ENCODE results near the gene NOTCH2.
"Not testable (repeated sequence)": the region's sequence is repeated elsewhere in the genome, so short reads cannot be mapped to it uniquely, and the experiment has no call there.

NOTCH2 gene

DNA sequence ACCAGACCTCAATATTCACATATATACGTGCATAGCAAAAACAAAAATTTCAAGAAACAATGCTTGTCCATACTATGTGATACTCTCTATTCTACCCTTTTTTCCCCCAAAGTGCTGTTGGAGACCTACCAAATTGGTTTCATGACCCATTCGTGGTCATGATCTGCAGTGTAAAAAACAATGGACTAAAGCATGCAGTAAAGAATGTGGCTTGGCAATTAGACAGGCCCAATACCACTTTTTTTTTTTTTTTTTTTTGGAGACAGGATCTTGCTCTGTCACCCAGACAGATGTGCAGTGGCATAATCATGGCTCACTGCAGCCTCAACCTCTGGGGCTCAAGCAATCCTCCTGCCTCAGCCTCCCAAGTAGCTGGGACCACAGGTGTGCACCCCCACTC, 21.3 kb downstream of the NOTCH2 start:
- not testable (repeated sequence) for DNase-seq

DNA sequence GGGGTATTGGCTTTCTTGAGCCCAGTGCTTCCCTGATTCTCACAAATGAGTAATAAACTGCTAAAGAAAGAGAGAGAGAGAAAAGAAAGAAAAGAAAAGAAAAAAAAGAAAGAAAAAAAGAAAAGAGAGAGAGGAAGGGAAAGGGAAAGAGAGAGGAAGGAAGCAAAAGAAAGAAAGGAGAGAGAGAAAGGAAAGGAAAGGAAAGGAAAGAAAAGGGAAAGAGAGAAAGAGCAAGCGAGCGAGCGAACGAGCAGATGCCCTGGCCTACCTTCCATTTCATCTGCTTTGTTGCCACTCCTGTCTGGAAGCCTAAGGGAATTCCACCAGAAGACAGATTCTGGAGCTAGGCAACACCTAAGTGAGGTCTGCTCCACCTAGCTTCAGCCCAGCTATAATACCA, 27.7 kb downstream of the NOTCH2 start:
- not testable (repeated sequence) for DNase-seq

DNA sequence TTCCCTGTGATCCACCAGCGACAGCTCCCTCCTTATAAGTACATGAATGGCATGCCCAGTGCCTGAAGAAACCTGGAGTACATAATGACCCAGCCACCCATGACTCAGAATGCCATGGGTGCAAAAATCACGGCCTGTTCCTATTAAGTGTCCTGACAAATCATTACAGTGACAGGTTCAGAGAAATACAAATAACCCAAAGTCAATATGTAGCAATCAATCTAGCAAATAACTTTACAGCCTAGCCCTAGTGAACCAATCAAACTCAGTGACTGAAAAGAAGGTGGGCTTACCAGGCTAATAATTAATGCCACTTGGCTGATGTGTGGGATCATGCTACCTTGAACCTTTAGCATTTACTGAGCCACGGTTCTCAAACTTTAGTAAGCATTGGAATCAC, 37.2 kb downstream of the NOTCH2 start:
- DNase-seq, result not testable (repeated sequence)

DNA sequence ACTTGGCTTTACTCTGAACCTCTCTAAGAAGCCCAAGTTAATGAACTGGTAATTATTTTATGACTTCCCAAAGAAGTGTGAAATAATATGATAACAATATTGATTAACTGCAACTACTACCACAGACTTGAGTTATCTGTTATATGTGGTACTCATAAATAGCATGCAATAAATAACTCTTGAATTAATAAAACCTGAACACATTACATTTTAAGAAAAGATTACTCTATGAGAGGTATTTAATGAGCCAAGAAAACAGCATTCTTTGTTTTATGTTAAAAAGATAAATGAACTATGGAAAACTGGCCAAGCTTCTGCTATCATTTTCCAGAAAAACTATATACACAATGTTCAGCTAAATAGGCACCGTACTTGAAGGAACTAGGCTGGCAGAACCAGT, 45.7 kb downstream of the NOTCH2 start:
- not testable (repeated sequence) for DNase-seq

DNA sequence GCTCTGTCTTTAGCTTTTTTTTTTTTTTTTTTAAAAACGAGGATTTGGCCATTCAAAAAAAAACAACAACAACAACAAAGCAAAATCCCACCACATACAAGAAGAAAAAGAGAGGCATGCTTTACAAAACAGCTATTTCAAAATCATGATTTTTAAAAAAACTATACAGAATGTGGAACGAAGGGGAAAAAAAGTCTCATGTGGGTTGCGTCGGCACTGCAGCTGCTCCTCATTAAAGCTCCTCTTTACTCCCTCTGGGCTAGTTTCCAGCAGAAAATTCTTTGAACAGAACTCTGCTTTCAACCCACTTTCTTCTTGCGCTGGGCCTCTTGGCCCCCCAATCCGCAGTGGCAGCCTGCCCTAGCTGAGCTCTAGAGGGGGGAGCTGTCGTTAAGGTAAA, 54.5 kb downstream of the NOTCH2 start:
- DNase-seq, result not testable (repeated sequence)

DNA sequence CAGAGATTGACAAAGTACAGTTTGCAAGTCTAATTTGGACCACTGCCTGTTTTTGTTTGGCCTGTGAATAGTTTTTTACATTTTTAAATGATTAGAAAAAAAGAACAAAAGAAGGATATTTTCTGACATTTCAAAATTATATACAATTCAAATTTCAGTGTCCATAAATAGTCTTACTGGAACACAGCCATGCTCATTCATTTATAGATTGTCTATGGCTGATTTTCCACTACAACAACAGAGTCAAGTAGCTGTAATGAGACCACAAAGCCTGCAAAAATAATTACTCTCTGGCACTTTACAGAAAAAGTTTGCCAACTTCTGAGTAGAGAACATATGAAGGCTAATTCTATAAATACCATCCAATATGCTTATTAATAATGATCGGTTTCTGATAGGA, 61.1 kb downstream of the NOTCH2 start:
- not testable (repeated sequence) for DNase-seq

DNA sequence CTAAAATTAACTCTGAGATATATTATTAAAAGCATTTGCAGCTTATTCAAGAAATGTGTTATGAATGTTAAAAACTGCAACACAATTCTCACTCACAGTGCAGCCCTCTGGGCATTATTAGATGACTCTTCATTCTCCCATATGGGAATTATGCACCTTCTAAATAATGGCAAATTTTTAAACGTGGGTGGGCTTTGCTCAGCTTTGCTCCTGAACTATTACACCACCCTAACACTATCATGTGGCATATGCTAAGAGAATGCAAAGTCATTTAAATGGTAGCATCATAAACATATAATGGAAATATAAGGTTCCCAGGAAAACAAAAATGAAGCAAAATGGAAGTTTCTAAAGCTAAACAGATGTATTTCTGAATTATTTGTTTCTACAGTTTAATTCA, 61.6 kb downstream of the NOTCH2 start:
- DNase-seq, result not testable (repeated sequence)

DNA sequence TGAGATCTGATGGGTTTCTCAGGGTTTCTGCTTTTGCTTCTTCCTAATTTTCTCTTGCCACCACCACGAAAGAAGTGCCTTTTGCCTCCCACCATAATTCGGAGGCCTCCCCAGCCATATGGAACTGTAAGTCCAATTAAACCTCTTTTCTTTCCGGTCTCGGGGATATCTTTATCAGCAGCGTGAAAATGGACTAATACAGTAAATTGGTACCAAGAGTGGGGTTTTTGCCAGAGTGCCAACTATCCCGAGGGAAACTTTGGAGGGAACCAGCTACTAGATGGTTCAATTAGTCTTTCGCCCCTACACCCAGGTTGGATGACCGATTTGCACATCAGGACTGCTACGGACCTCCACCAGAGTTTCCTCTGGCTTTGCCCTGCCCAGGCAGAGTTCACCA, 68.4 kb downstream of the NOTCH2 start:
- DNase-seq, result not testable (repeated sequence)

DNA sequence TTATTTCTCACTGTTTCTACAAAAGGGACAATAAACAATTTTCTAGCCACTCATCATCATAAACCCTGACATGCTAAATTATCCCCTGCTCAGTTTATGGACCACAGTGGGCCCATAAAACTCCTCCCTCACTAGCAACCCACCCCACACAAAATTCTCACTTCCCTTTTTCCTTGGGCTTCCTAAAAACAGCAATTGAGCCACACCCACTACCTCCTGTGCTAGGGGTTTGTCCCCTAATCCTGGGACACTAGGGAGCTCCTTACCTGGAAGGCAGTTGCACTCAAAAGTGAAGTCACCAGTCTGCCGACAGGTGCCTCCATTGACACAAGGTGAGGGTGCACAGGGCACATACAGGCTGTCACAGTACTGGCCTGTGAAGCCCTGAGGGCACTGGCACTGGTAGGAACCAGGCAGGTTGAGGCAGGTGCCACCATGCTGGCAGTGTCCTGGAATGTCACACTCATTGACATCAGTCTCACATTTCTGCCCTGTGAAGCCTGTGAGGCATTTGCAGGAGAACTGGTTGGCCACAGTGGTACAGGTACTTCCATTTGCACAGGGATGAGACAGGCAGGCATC, 72.6 kb downstream of the NOTCH2 start:
- DNase-seq, result not testable (repeated sequence)

DNA sequence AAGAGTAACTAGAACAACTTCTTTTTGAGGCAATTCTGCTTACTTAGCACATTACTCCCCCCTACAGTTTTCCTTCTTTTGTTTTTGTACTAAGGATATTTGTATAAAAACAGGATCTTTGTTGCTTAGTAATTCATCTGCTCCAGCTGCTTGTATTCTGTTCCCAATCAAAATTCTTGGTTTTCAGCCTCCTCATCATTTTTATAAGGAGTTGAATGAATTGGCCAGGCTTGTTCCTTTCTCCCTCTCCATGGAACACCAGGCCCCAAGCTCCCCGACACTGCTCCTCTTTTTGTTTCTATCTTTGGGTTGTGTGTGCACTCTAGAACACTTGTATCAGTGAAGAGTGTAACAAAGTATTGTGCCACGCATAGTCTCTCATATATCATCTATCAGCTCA, 73.5 kb downstream of the NOTCH2 start:
- DNase-seq, result not testable (repeated sequence)

DNA sequence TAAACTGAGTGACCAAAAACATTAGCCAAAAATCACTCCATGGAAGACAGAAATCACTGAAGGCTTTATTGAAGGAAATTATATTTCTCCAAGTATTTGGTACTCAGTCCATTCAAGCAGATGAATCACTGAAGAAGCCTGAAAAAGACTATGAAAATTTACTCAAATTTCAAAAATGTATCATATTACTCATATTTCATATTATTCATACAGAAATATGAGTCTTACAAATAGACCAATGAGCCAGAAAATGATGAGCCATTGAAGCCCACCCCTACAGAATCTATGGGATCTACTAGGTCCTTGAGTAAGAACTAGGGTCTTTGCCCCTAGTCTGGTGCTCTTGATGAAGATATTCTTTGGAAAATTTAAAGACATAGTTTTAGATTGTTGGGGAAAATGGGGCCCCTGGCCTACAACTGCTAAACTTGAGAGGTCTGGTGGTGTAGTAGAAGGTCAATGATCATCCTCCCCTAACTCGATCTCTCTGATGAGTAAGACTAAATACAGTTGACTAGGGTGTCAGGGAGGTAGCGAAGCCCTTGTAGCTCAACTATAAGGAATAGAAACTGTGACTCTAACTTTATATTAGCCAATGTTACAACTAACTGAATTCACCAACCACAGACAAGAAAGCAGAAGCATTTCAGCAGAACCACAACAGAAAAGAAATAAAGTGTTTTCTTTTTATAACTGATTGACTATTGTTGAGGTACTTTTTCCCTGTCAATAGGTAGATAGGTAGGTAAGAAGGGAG, 81.0 kb downstream of the NOTCH2 start:
- DNase-seq, result no peak

DNA sequence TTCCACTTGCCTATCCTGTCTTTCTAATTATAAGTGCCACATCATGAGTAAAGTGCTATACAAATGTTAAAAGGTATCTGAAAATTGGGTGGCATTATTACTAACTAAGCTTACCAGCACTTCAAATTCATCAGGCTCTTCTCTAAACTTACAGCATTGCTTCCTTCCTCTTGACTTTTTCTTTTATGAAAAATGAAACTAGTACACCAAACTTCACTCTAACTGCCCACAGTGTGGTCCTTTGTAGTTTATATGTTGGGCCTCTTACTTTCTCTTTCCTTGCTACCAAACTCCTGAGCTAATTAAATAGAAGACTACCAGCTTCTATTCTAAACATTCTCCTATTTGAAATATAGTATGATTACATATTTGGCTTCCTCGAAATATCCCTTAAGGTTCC, 81.8 kb downstream of the NOTCH2 start:
- no peak for DNase-seq

DNA sequence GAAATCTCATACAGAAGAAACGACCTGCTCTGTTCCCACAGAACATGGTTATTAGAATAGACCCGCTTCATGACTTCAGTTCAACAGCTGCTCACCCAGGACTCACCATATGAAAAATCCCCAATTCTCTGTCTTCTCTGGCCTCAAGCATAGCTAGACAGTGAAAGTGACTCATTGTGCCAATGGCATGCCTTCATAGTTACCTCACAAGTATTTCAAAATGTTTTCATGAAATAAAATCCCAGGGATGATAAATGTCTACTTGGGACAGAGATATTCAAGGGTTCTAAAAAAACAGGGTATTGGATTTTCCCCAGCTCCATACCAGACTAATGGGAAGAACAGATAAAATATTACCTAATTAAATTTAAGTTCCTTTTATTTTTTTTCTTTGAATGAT, 82.3 kb downstream of the NOTCH2 start:
- no peak for DNase-seq

DNA sequence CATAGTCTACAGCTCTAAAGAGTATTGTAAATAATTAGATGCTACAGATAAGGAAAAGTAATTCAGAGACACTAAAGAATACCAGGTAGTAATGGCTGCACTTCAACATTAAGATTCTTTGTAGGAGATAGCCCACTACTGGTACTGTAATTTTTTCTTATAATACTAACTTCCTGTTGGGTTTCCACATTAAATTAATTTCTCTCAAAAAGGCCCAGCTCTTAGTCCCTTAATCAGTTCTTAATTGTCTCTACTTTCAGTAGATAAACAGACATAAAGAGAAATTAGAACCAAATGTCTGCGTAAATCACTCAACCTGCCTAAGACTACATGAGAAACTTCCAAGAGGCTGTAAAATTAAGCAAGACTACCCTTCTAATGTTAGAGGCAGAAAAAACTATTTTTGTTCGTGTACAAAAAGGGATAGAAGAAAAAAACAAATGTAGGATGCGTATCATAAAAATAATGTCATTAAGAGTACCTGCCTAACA, 83.4 kb downstream of the NOTCH2 start:
- no peak for DNase-seq

DNA sequence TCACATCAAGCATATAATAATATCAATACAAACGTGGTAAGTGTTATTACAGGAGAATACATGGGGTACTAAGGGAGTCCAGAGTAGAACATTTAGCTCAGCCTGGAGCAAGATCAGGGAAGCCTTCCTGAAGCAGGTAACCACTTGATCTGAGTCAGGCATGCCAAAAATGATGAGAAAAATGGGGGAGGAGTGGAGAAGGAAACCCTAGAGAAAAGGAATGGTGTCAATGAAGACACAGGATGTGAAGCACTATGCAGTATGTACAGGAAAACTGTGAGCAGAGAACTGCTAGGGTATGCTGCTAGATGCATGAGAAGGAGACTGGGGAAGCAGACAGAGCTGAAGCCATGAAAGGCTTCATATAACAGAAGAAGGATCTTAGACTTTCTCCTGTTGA, 84.7 kb downstream of the NOTCH2 start:
- DNase-seq, result no peak

DNA sequence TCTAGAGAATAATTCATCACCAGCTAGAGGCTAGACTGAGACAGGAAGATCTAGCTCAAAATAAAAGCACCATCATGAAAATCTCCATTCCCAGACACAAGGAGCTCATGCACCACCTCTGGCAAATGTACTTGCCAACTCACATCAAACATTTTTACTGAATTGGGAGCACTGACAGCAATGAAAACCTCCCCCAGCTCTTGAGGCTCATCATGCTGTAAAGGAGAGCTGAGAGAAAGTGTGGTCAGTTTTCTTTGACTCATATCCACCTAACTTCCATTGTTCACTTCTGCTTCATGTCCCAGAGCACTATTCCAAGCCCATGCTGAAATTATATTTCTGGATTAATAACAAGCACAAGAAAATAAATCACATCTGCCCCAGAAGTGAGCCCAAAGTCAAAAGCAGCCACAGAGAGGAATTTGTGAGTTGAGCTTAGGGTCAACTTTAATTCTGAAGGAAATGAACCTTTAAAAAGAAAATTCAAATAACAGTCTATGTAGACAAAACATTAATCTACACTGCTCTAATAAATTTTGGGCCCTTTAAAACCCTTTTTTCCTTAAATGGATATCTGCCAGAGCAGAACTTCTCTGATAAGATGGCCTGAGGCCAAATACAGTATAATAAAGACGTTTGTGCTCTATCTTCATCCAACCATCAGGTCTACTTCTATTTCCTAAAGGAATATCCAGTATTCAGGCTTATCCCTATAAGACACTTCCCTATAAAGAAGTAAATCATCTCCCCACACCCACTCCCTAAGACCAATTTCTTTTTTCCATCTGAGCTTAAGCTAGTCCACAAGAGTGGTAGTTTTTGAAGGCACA, 87.3 kb downstream of the NOTCH2 start:
- DNase-seq, result no peak

DNA sequence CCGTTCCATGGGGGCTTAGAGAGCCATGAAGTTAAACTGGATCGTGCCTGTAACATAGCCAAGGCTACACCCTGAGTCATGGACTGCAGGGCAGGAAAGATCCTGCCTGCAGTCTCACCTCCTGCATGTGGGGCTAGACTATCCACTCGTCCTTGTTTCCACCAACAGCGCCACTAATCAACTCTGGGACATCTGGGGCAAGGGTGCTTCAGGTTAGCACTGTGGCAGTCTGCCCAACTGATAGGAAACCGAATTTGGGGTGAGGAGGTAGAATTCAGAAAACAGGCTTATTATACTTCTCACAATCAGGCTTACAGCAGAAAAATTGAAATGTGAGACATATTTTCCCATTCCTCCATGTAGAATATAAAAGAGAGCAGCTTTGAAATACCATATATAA, 88.0 kb downstream of the NOTCH2 start:
- no peak for DNase-seq

DNA sequence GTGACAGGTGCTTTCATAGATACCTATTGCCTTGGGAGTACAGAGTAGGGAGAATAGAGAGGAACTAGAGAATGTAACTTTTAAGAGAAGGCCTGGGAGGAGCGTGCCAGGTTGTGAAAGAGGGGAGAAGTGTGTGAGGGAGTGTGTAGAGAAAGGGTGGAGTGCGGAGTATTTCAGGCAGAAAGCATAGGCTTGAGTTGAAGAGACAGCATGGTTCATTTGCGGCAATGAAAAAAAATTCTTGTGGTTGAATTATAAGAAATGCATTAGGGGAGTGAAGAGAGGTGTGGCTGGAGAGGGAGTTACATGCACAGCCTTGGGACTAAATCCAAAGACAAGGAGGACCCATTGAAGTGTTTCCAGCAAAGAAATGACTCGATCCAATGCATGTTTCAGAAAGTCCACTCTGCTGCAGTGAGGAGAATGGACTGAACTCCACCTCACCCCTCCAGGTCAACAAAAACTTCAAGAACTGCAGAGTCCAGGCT, 91.4 kb downstream of the NOTCH2 start:
- no peak for DNase-seq

DNA sequence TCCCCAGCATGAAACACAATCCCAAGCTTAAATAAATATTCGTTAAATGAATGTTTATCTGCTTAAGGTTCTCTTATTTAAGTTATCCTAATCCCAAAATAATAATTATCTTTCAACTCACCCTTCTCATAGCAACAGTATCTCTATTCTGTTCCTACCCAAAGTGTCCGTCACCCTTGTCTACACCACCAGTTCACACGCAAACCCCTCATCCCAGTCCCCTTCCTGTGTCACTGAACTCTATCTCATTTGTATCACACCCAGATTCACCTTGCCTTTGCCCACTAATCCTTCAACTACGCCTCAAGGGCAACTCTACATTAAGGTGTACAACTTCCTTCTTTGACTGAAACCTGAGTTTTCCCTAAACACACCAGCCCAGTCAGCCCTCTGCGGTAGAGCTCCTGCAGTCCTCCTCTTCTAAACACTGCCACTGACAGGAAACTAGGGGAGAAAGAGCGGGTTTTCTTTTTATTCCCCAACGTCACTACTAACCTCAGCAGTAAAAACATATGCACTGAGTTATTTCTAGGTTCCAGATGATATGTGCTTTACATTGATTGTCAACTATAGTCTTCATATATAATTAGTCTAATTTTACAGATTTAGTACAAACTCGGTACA, 92.2 kb downstream of the NOTCH2 start:
- not testable (repeated sequence) for DNase-seq

DNA sequence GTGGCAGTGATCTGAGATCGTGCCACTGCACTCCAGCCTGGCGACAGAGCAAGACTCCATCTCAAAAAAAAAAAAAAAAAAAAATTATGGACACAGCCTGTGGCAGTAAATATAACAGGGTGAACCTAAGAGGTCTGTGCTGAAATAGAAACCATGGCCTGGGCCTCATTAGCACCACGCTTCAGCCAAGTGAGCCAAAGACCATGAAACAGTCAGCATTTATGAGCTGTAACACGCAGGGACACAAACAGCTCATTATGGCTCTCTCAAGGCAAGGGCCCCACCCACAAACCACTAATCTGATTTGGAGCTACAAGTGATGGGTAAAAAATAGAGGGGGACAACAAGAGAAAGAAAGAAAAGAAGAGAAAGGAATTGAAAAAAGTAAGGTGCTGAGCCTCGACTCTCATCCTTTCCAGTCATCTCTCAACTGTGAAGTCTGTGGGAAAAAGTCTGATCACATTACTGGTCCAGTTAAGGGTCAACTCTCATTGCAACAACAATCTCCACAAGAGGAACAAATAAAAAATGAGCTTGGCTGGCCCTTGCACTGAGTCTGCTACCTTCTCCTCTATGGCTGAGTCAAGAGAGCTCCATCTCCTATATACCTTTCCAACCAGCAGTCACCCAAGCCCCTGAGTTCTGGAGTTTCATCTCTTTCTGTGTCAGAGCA, 93.7 kb downstream of the NOTCH2 start:
- DNase-seq, result not testable (repeated sequence)

DNA sequence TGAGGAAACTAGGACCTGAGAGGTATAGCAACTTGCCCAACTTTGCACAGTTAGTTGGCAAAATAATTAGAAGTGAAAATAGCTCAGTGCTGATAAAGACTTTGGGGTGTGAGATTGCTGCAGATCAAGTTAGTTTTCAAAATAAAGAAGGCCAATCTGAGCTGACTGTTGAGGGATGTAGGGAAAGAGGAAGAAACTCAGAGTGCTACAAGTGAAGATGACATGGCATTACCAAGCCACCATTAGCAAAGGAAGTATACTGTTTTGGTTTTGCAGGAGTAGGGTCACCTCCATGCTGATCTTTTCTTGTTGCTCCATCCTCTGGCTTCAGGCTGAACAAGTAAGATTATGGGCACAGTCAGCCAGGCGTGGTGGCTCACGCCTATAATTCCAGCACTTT, 94.5 kb downstream of the NOTCH2 start:
- no peak for DNase-seq

DNA sequence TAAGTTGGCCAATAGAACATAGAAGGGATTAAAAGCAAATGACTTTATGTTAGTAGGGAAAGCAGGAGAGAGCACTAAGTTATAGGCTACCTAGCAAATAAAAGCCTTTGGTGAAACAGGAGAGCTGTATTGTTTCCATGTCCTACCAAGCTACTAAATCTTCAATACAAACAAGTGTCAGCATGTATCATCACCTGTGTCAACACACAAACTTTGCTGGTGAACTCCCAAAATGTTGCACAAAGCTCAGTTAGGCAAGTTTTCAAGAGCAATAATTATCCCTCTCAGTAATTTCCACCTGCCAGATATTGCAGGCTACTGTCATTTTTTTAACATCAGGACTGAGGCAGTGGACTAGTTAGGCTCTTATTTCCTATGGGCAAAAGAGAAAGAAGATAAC, 95.4 kb downstream of the NOTCH2 start:
- peak; percentile 5 for DNase-seq

Measured in NCI-H774 (cell line).